PC-9 (cell line): ENCODE results near the gene TCF3.

Source experiments
- EZH2 ChIP-seq: fragments of 200-600 bp; sonication (generic); IDR thresholded peaks from 2 replicates; pipeline ENCODE4 v1.8.0; 2017; ENCODE audit warnings: antibody characterized with exemption, low read depth
- TF ChIP-seq, protein P1 (sequence below): fragments of 200-600 bp; sonication (generic); conservative IDR thresholded peaks from 2 replicates; pipeline ENCODE4 v1.6.1; 2017; ENCODE audit warnings: mixed run types, antibody characterized with exemption, mild to moderate bottlenecking, moderate library complexity

GRCh38 chr19:1587872-1588271, 64.5 kb downstream of the TCF3 start:
- no peak for TF ChIP-seq EZH2
- TF ChIP-seq, protein P1, sequence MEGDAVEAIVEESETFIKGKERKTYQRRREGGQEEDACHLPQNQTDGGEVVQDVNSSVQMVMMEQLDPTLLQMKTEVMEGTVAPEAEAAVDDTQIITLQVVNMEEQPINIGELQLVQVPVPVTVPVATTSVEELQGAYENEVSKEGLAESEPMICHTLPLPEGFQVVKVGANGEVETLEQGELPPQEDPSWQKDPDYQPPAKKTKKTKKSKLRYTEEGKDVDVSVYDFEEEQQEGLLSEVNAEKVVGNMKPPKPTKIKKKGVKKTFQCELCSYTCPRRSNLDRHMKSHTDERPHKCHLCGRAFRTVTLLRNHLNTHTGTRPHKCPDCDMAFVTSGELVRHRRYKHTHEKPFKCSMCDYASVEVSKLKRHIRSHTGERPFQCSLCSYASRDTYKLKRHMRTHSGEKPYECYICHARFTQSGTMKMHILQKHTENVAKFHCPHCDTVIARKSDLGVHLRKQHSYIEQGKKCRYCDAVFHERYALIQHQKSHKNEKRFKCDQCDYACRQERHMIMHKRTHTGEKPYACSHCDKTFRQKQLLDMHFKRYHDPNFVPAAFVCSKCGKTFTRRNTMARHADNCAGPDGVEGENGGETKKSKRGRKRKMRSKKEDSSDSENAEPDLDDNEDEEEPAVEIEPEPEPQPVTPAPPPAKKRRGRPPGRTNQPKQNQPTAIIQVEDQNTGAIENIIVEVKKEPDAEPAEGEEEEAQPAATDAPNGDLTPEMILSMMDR = no peak
